HG02642 (cell line): ENCODE results near the gene EPHA6.

ENCODE experiments used
- ATAC-seq: cut with Tn5 transposase; IDR thresholded peaks from one replicate; pipeline ENCODE4 v1.9.1; 2021; ENCODE audit warnings: mild to moderate bottlenecking; ENCODE audit not compliant: unreplicated experiment, poor library complexity

The EPHA6 gene

GRCh38 chr3:96813820-96814650, at the start of gene EPHA6:
TSS of gene EPHA6 (plus strand) at chr3:96814594.
- peak; percentile 23 for ATAC-seq

GRCh38 chr3:96776818-96777217, 37.6 kb upstream of the EPHA6 start:
- ATAC-seq, result no peak

DNA sequence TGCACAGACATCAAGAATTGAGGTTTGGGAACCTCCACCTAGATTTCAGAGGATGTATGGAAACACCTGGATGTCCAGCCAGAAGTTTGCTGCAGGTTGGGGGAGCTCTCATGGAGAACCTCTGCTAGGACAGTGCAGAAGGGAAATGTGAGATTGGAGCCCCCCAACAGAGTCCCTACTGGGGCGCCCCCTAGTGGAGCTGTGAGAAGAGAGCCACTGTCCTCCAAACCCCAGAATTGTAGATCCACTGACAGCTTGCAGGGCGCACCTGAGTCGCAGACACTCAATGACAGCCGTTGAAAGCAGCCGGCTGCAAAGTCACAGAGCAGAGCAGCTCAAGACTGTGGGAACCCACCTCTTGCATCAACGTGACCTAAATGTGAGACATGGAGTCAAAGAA, 34.6 kb upstream of the EPHA6 start:
- ATAC-seq, result no peak

DNA sequence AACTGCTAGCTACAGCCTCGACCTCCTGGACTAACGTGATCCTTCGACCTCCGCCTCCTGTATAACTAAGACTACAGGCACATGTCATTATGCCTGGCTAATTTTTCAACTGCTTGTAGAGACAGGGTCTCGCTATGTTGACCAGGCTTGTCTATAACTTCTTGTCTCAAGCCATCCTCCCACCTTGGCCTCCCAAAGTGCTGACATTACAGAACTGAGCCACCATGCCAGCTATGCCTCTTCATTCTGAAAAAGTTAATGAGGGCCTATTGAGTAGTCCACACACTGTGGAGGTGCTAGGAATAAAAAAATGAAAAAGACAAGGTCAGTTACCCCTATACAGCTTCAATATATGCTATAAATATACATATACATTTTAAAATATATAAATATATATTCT, 18.3 kb upstream of the EPHA6 start:
- ATAC-seq, result no peak

- no peak for ATAC-seq
Observed at GRCh38 chr3:96803870-96804269, 10.5 kb upstream of the EPHA6 start.

GRCh38 chr3:96806341-96806740, 8.1 kb upstream of the EPHA6 start:
- ATAC-seq, result no peak

DNA sequence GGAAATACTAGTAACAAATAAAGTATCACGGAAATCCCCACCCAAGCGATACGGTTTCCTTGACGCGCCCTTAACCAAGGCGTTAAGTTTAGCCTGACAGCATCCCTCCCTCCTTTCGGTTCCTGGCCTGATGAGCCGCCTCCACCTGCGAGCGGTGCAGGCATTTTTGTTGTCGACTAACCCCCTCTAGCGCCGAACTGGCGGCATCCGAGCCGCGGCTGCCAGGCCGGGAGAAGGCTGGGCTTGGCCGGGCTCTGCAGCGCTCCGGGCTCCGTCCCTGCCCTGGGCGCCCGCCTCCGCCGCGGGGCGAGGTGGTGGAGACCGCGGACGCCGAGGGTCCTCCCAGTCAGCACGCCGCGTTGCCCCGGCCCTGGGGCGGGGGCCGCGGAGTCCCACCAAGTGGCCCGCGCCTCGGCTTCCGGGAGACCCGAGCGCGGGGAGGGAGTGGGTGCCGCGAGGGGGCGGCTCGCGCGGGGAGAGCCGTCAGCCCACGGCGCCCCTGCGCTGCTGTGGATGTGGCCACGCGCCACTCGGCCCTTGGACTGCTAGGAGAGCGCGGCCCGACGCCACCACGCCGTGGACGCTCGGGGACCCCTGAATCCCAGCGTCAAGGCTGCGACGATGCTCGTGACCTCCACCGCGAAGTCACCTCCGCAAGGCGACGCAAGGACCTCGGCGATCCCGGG, 1.1 kb upstream of the EPHA6 start:
- ATAC-seq, result peak; percentile 99

GRCh38 chr3:96814651-96815567, 515 bp downstream of the EPHA6 start:
- no peak for ATAC-seq

DNA sequence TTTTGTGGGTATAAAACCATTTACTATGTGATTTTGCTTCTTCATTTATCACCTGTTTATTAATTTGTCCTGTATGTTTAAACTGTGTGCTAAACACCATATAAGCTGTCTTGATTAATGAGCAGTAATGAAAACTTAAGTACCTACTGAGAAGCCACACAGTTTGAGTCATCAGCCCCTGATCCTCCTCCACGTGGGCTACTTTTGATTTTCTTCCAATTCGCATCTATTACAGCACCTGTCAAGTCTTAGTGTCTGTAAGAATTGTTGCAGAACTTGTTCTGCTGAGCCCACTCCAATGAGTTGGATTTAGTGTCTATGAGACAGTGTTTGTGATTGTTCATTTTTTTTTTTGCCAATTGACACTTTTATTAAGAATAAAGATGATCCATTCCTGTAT, 16.8 kb downstream of the EPHA6 start:
- no peak for ATAC-seq

GRCh38 chr3:96833301-96833700, 18.9 kb downstream of the EPHA6 start:
- no peak for ATAC-seq

DNA sequence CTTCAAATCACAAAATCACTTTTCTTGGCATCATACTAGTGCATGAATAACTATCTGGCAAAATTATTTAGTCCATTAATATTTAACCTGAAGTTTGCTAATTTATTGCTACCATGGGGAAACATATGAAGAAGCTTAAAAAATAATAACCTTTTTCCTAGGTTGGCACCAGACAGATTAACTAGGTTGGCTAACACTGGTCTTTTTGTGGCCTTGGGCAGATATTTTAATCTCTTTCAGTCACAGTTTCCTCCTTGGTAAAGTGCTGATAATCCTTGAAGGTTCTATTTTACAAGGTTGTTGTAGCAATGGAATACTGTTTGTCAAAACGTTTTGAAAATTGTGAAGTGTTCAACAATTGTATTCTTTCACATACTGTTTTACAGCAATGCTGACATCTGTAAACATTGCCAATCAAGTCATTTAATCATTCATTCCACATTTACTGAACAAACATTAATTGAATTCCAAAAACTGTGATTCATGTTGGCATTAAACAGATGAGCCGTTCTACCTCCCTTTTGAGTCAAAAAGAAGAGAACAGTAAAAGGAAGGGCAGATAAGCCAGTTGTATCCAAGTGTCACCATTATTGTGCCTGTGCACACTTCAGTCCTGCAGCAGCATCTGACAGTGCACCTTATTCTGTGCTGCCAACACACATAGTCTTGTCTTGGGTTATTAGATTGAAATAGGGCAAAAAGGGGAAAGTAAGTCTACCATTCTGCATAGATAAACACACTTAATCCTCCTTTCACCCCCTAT, 21.9 kb downstream of the EPHA6 start:
- ATAC-seq, result no peak

GRCh38 chr3:96843505-96844203, 29.3 kb downstream of the EPHA6 start:
- no peak for ATAC-seq

DNA sequence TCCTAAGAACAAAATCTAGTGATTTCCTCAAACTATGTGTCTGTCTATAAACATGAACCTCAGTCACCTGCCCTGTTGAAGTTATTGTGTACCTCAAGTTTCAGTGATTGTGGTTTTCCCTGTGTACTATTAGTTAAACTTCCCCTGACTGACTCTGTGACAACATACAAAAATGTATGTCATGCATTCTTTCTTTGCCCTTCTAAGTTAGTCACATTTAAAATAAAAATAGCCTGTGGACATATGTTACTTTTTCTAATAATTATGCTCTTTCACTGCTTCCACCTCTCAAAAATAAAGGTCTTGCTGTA, 29.8 kb downstream of the EPHA6 start:
- no peak for ATAC-seq

GRCh38 chr3:96852849-96853248, 38.5 kb downstream of the EPHA6 start:
- no peak for ATAC-seq

DNA sequence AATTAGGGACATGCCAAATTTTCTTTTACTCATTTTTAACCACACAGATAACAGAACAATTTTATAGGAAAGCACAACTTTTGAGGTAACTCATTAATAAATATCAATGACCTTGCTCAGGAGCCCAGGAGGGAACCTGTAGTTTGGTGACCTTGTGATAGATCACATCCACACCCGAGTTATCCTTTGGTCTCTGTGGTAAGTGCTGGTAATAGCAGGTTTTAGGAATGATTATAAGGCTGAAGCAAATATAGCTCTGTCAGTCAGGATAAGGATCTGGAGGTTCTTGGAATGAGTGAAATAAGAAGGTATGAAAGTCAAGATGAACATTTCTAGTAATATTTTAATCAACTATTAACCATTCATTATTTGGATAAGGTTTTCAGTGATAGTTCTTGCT, 46.5 kb downstream of the EPHA6 start:
- ATAC-seq, result no peak

DNA sequence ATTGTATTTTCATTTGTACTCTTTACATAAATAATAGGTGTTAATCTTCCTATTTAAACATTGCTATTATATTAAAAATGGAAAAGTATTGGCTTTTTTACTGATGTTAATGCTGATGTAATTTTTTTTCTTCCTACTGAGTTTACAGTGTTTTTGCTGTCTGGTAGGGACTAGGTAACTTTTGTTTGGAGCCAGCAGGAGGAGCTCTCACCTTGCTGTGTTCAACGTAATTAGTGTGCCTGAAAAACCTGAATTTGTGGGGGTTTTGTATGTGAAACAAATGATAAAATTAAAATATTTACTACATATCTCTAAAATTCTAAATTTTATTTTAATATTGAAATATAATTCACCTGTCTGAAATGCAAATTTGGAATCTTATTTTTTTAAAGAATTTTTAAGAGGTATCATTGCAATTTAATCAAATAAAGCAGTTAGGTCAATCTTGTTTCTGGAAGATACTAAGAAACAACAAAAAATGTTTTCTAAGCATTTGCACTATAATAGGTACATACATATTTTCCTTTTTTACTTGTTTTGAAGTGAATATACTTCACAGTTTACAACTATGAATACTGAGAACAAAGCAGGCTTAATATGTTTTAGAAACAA, 48.8 kb downstream of the EPHA6 start:
- no peak for ATAC-seq

DNA sequence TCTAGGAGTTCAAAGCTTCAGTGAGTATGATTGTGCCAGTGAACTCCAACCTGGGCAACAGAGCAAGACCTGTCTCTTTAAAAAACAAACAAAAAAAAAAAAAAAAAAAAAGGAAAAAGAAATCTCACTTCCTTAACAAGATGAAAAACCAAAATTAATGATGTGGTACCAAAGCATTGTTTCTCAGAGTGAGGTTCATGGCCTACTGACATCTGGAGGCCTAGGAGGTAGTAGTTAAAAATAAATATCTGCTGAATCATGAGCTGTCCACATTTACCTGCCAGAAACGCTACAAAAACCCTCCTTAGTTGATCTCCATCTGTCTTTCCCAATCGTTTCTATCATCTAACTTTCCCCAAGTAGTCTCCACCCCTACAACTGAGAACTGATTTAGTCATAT, 51.2 kb downstream of the EPHA6 start:
- ATAC-seq, result no peak

DNA sequence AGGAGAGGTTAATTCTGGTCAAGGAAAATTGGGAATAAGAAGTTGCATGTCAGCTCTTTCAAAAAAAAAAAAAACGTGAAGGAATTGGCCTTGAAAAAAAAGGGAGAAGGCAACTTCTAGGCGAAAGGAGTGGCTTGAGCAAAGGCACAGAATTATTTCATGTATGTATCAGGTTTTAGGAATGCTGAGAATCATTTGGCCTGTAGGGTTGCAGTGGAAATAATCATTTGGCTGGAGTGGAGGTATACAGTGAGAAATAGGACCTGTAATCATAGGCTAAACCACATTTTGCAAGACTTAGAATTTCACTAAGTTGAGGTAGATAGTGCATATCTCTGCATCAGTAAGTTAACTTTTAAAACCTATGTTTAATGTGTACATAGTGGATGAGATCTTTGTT, 54.9 kb downstream of the EPHA6 start:
- ATAC-seq, result no peak

GRCh38 chr3:96877510-96877909, 63.1 kb downstream of the EPHA6 start:
- no peak for ATAC-seq
